HG02884 (cell line): ENCODE data around the gene BIRC5.

Source experiments
- ATAC-seq: cut with Tn5 transposase; IDR thresholded peaks from one replicate; pipeline ENCODE4 v1.9.1; 2021; ENCODE audit warnings: mild to moderate bottlenecking, moderate library complexity; ENCODE audit not compliant: unreplicated experiment

The BIRC5 gene

GRCh38 chr17:78183916-78184315 is 30.1 kb upstream of the BIRC5 start:
- ATAC-seq: no peak

- no peak for ATAC-seq
Measured at GRCh38 chr17:78184351-78184750, 29.7 kb upstream of the BIRC5 start.

GRCh38 chr17:78184868-78185267 is 29.2 kb upstream of the BIRC5 start:
- ATAC-seq: no peak

GRCh38 chr17:78185981-78186691 is 27.9 kb upstream of the BIRC5 start:
- ATAC-seq: no peak

GRCh38 chr17:78186692-78187595 is 27.1 kb upstream of the BIRC5 start, which contains the start of the genes AFMID and TK1:
Gene AFMID (plus strand): TSS chr17:78187362. CDS start chr17:78187371, 9 bp downstream.
Gene TK1 (minus strand): TSS chr17:78187052. CDS start chr17:78186994, 58 bp downstream.
- ATAC-seq: peak; percentile 83

- no peak for ATAC-seq
Measured at GRCh38 chr17:78196716-78197115, 17.3 kb upstream of the BIRC5 start.

GRCh38 chr17:78197147-78197832 is 16.8 kb upstream of the BIRC5 start:
- ATAC-seq: no peak

- no peak for ATAC-seq
Measured at GRCh38 chr17:78200451-78200850, 13.6 kb upstream of the BIRC5 start.

- no peak for ATAC-seq
Measured at GRCh38 chr17:78202666-78203065, 11.4 kb upstream of the BIRC5 start.

GRCh38 chr17:78204387-78205123 is 9.5 kb upstream of the BIRC5 start:
- no peak for ATAC-seq

GRCh38 chr17:78205124-78205775 is 8.8 kb upstream of the BIRC5 start:
- ATAC-seq: no peak

GRCh38 chr17:78206298-78206697 is 7.8 kb upstream of the BIRC5 start:
- ATAC-seq: no peak

GRCh38 chr17:78208486-78208885 is 5.6 kb upstream of the BIRC5 start:
- ATAC-seq: no peak

GRCh38 chr17:78210111-78210510 is 3.9 kb upstream of the BIRC5 start:
- ATAC-seq: no peak

- no peak for ATAC-seq
Measured at GRCh38 chr17:78211032-78211431, 3.0 kb upstream of the BIRC5 start.

- ATAC-seq: no peak
Measured at GRCh38 chr17:78214706-78215061, 631 bp downstream of the BIRC5 start.

GRCh38 chr17:78219396-78220150 is 5.5 kb downstream of the BIRC5 start:
- ATAC-seq: no peak

GRCh38 chr17:78223061-78223460 is 9.0 kb downstream of the BIRC5 start:
- no peak for ATAC-seq

- no peak for ATAC-seq
Measured at GRCh38 chr17:78223765-78224164, 9.7 kb downstream of the BIRC5 start.
